HG03460 (cell line): ENCODE results near the gene GFM1.

Source experiments
- ATAC-seq: cut with Tn5 transposase; IDR thresholded peaks from one replicate; pipeline ENCODE4 v1.9.1; 2021; ENCODE audit not compliant: unreplicated experiment

GFM1 gene

DNA sequence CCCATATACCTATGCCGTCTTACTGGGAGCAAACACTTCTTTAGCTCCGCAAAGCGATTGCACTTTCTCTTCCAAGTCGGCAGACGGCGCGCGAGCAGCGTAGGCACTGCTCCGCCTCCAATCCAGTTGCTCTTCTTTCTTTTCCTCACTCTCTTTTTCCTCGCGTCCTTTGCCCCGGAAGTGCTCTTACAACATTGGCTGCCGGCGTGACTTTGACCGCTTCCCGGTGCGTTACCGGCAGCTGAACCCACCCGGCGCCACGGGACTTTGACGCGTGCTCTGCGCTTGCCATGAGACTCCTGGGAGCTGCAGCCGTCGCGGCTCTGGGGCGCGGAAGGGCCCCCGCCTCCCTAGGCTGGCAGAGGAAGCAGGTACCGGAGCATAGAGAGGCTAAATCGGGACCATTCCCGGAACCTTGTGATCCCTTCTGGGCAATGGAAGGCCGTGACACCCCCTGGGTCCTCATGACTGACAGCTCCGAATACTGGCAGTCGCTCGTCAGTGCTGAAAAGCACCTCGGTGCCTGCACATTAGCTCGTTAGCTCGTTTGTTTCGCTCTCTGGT, at the start of gene GFM1:
GFM1 (plus strand) TSS at position 183 of the 564 bp plus-strand sequence; CDS start at position 291, 108 bp downstream.
- peak; percentile 99 for ATAC-seq

DNA sequence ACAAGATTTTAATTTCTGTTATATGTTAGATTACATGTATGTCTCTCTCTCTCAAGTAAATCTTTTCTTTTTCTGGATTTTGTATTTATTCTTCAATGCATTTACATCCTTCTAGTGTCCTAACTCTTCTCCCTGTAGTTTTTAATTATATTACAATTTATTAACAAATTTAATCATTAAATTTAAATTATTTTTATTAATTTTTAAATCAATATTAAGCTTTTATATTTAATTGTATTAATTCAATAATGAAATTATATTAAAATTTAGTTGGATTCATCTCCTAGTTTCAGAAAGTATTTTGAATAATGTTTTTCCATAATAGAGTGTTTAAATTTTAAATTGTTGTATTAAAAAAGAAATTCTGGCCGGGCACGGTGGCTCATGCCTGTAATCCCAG, 43.5 kb upstream of the GFM1 start:
- ATAC-seq: no peak

DNA sequence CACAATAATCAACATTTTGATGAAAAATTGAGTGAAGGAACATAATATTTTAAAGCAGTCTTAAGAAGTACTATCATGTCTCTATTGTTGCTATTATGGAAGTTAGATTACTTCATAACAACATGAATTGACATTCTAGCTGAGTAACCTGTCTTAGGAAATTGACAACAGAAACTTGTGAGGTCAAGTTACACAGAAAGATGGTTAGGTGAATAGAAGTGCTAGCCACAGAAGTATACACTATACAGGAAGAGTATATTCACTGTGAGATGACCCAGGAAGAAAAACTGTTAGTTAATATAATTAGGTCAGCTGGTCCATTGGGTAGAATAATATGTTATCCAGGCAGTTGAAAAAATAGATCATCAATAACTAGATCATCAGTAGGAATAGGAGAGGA, 42.1 kb upstream of the GFM1 start:
- ATAC-seq: no peak

DNA sequence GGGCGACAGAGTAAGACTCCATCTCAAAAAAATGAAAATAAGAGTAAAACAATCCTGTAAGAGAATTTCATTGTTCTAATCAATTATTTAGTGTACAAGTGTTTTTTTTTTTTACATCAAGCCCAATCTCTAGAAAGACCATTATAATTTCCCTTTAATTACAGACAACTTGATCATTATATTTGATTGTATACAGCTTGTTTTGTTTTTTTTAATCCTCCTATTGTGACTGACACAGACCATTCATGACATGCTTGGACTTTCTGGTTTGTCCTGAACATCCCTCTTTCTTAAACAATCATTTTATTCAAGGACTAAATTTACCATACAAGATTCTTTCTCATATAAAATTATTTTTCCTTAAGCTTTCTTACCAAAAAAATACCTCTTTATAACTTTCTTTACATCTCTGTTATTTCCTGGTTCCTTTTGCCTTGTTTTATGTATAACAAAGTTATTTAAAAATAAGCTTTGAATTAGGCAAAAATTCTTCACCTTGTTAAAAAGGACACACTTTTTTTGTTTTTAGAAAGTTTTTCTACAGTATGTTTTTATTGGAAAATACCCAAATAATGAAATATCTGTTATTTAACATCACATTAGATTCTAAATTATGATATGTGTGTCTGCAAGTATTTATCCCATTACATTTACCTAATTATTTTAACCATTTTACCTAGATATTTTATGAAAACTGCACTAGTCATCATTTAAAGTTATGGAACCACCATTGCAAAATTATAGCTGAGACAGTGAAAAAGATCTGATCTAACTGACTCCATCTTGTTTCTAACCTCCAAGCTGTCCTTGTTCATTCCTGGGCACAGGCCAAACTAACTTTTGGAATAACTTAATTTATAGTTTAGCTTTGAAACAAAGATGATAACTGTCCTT, 26.1 kb upstream of the GFM1 start:
- ATAC-seq: no peak

DNA sequence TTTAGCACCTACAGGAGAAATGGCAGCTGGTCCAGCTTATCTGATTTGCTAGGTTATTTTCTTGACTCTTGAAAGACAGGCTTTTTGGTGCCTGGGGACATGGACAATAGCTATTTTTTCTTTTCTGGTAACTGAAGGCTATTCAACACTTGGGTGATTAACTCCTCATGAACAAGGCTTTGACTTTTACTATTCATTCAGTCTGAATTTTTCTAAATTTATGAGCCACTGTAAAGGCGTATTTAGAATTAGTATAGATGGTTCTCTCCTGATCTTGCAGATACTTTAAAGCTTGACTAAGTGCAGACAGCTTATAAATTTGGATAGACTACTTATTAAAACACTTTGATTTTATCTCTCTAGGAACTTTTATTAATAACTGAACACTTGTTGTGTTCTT, 18.4 kb upstream of the GFM1 start:
- ATAC-seq: no peak

DNA sequence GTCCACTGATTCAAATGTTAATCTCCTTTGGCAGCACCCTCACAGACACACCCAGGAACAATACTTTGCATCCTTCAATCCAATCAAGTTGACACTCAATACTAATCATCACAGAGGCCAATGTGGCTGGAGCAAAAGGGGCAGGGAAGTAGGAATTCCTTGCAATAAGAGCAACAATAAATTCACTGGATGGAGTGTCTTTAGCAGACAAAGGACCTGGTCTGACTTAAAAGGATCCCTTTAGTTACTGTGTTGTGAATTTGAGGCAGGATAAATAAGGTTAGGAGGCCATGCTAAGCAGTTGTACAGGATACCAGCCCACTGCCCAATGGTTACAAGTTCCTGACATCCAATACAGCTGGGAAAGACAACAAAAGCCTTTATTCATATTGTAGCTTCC, 12.3 kb upstream of the GFM1 start:
- ATAC-seq: no peak

DNA sequence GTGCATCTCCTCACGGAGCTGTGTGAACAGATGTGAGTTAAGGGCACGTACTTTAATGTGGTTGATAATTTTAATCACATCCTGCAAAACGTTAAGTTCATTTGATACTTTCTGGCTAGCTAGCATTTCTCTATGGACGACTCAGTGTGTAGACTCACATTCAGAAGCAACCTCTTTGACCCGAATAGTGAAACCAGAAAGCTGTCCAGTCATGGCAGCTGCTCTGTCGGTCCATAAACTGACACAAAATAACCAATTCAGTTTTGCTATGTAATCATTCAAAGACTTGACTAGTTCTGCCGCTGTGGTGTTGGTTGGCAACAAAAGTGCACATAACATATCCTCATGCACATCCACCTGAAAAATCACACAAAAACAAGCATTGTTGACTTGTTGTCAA, 3.7 kb upstream of the GFM1 start:
- no peak for ATAC-seq

DNA sequence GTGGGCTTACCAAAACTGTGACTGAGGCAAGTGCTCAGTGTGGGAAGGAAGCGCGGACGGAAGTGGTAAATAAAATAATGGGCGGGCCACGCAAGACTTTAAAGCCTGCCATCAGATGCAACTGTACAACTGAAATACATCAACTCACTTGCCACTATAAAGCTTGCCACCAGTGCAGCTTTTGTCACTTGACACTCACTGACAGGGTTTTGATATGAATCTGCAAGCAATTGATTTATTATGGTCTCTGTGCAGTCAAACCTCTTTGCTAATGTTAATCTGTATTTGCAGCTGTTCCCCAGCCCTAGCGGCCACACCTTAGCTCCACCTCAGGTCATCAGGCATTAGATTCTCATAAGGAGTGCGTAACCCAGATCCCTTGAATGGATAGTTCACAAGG, 2.3 kb upstream of the GFM1 start:
- no peak for ATAC-seq

DNA sequence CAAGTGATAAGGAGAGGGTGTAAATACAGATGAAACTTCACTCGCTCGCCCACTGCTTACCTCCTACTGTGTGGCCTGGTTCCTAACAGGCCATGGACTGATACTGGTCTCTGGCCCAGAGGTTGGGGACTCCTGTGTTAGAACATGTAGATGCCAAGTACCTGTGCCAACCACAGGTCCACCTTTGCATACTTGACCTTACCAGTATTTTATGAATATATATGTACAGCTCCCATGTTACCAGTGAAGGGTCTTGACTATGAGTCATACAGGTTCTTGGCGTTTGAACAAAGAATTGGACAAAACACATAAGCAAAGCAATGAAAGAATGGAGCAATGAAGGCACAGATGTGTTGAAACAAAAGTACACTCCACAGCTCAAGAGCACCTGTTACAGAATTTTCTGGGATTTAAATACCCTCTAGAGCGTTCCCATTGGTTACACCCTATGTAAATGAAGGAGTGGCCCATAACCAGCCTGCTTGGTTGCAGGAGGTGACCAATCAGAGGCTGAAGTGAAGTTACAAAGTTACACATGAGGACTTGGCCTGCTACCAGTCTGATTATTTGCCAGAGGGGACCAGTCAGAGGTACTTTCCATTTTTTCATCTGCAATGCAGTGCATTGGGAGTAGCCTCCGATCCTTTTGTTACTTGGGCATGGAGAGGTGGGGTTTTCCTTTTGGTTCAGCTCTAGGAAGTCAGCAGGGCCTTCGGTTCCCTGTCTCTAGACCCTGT, 1.7 kb upstream of the GFM1 start:
- ATAC-seq: no peak

DNA sequence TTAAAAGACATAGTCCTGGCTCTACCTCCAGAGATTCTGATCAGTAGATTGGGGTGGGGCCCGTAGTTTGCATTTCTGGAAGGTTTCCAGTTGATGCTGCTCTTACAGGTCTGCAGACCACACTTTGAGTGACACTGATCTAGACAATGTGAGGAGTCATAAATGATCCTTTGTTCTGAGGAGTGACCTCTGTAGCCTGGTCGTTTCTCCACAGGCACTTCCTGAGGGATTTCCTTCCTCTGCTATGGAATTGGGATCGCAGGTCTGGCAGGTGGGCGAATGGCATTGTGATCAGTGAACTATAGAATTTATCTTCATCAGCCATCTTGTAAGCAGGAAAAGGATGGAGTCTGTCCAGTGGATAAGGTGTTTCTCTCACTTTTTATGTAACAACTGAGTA, 5.5 kb downstream of the GFM1 start:
- ATAC-seq: no peak

DNA sequence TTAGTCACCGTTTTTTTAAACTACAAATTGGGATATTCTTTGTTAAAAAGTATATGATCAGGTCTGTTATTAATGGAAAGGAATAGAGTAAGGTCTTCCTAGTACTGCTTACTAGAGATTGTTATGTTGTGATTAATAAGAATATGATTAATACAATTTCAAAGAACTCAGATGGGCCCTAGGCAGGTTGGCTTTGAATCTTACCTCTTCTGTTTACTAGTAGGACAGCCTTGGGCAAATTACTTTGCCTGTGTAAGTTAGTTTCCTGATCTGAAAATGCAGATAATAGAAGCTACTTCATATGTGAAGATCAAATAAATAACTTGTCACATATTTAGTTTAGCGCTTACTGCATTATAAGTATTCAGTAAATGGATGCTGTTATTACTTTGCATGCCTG, 6.9 kb downstream of the GFM1 start:
- ATAC-seq: no peak

DNA sequence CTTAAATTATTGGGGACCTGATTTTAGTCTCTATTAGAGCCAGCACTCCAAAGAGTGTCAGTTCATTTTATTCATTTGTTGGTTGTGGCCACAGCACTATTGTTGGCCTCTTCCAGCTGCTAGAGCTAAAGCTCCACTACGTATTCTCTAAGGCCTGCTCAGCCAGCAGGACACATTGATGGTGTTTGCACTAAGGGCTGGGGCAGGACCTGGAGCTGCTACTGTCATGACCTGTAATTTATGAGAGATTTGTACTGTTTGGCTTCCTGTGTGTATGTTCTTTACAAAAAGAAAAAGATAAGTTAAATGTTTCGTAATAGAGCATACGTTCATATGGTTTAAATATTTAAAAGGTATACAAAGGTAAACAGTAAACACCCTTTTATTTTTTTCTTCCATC, 8.1 kb downstream of the GFM1 start:
- ATAC-seq: no peak

DNA sequence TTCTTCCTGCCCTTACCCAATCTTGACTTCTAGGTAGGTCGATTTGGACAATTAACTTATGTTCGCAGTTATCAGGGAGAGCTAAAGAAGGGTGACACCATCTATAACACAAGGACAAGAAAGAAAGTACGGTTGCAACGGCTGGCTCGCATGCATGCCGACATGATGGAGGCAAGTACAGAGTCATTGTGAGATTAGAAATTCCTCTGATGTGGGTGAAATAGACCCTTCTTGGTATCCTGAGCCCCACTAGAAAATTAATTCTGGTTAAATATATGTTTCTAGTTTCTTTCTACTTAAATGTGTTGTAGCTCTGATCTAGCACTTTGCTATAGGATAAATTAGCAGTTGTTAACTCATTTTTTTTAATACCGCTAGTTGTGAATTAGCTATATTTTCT, 14.6 kb downstream of the GFM1 start:
- no peak for ATAC-seq

DNA sequence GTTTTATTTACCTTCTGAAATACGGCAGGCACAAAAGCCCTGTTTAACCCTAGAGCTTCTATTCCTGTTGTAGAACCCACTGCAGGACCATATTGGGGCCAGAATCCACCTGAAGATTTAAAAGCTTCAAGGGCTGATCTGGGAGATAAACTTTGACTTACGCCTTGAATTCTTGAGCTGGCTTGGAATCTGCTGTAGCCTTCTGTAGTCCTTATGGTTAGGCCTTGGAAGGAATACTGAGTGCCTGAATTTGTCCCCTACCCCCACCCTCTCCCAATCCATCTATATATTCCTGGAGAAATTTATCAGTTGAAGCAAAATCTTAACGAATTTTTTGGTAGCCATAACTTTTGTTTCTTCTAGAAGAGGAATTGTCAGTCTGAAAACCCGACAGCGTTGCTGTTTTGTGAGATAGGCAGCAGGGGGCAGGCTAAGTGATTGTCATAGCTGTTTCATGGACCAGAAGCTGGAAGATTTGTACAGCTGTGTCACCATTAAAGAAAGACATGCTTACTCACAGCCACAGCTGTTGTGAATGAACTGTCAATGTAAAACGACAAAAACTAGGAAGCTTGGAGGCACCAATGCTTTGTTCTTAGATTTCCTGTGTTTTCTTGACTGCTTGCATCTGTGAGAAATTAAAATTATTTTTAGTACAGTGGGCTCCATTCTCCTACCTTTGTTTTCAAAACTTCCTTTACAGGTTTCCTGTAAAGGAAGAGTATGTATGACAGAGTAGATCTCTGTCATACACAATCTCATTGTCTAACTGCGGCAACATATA, 15.3 kb downstream of the GFM1 start:
- peak; percentile 89 for ATAC-seq

DNA sequence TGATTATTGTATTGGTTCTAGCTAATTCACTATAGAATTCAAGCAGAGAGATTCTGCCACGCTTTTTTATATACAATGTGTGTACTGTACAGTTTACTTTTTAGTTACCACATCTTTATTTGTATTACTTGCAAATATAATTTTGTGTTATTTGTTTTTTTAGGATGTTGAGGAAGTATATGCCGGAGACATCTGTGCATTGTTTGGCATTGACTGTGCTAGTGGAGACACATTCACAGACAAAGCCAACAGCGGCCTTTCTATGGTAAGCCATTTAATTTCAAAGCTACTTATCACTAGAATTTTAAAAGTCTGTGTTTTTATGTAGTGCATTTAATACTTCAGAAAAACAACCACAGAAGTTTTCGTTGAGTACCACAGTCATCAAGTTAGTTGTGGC, 16.4 kb downstream of the GFM1 start:
- ATAC-seq: no peak

DNA sequence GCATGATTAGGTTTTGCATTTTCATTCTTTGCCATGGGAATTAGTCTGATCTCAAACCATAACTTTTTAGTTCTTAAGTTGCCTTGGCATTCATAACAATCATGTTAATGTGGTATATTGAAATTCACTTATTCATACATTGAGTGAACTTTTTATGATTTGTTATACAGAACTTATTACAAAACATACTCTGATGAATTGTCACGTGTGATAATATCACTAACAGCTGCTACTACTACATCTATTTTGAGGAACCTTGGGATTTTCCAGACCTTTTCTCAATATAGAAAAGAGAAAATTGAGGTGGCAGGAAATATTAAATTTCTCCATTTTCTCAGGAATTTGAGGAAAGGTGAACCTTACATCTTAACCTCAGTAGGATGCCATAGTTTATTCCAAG, 18.9 kb downstream of the GFM1 start:
- no peak for ATAC-seq

DNA sequence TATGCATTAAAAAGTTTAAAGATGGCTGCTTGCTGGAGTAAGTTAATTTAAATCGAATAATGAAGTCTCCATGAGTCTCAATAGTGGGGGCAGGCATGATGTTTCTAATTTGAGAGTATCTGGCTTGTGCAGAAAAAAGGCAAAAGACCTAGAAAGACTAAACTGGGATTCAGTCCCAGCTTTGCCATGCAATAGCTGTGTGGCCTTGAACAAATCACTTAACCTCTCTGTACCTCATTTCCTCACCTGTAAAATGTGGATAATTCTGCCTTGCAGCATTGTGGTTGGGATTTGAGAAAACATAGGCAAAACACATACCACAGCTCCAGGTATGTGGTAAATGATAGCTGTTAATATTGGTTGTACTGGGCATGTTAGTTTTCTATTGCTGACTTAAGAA, 19.5 kb downstream of the GFM1 start:
- no peak for ATAC-seq

DNA sequence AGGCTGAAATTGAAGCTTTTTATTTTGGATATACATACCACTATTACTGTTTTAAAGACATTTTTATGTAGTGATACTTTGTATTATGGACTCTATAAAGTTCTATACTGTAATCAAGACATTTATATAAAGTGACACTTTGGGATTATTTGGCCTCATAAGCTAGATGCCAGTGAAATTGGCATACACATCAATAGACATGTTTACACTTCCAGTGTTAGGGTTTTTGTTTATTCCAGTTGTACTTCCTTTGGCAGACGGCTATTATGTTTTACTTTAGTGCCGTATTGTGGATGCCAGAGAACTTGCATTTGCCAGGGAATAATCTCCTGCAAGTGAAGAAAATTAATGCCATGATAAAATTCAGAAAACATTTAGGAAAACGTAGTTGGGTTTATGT, 22.1 kb downstream of the GFM1 start:
- ATAC-seq: no peak

DNA sequence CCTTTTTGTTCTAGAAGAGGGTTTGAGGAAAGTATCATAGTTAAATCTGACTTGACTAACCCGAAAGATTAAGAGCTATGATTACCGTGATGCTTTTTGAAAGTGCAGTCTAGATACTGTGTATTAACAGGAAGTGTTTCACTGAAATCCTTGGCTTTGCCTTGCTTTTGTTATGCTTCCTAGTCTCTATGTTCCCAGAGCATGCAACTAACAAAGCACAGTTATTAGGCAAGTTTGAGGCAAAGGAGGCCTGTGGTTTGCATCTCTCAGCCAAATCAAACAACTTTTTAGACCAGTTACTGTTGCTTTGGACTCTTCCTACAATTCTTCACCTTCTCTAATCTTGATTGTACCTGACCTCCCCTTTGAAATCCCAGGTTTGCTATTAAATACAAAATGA, 24.2 kb downstream of the GFM1 start:
- no peak for ATAC-seq

DNA sequence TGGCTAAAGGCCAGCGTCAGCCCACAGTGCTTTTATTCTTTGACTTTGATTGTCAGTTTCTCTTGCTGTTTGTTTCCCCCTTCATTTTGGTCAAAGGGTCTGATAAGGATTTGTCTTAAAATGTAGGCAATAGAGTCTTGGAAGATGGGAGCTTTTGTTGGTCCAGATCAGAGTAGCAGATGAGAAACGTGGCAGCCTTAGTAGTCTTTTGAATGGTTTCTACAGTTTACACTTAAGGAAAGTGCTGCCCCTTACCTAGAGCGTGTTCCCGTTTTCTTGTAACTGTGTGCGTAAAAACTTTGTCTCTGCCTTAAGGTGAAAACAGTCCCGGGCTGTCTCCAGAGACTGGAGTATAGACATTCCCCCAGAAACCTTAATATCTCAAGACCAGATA, 27.5 kb downstream of the GFM1 start:
- ATAC-seq: no peak
